Skin epidermis (tissue), 12 donors: Measurements from ENCODE around the gene ELMO1.

Experiments
- H3K27ac ChIP-seq, 21 experiments: fragments of 200-600 bp; sonication (generic) in 11 of 21; one replicate each; pipeline ENCODE4 v1.5.0; 2020; ENCODE audit warnings: mild to moderate bottlenecking in 3 of 21, inconsistent platforms in 2 of 21, moderate library complexity in 2 of 21
- H3K4me3 ChIP-seq, 7 experiments: fragments of 200-600 bp; sonication (generic) in 2 of 7; one replicate each; pipeline ENCODE4 v1.5.0; 2020; ENCODE audit warnings: inconsistent platforms in 2 of 7, mild to moderate bottlenecking in 2 of 7, moderate library complexity in 1 of 7

The ELMO1 gene

DNA sequence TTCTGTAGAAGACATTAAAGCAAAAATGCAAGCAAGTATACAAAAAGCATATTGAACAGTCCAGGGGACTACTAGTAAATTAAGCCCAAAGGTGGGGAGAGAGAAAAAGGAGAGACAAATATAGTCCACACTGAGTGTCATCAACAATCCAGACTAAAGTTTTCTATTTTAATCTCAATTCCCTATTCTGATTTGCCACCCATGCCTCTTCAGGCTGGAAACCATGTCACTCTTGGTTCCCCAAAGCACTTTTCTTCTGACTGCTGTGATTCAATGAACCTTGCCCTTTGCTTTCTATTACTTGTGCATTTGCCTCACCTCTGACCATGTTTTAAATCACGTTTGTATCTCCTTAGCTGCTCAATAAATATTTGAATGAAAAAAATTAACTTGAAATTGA lies 629.0 kb downstream of the ELMO1 start:
- Histone ChIP-seq H3K27ac (no peak overlapping the region), H3K4me3 (no peak overlapping the region)

GRCh38 chr7:36814311-36814710 lies 634.4 kb downstream of the ELMO1 start:
- Histone ChIP-seq H3K4me3 (no peak overlapping the region), H3K27ac (no peak overlapping the region)

- Histone ChIP-seq H3K27ac (no peak overlapping the region), H3K4me3 (no peak overlapping the region)
These were observed 636.9 kb downstream of the ELMO1 start for GRCh38 chr7:36811807-36812206.

DNA sequence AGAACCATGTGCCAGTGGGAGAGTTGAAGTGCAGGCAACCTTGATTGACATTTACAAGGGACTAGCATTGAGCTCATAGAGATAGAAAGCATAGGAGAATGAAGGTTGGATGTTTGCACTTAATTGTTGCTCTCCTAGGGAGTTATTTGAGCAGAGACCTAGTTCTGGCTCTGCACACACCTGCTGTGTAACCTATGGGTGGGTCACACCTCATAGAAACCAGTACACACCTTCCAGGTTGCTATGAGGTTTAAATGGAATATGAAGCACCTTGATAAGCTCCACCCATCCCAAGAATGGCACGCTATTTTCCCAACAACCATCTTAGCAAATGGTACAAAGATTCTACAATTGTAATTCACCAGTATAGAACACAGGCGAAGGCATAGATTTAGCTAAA lies 638.2 kb downstream of the ELMO1 start:
- Histone ChIP-seq H3K4me3 (no peak overlapping the region), H3K27ac (no peak overlapping the region)

GRCh38 chr7:36810032-36810431 lies 638.6 kb downstream of the ELMO1 start:
- H3K27ac ChIP-seq, result no peak overlapping the region
- H3K4me3 ChIP-seq, result no peak overlapping the region

- H3K27ac ChIP-seq, result no peak overlapping the region
- H3K4me3 ChIP-seq, result no peak overlapping the region
These were observed 639.2 kb downstream of the ELMO1 start for GRCh38 chr7:36809510-36809909.

GRCh38 chr7:36809086-36809485 lies 639.6 kb downstream of the ELMO1 start:
- no peak overlapping the region for H3K4me3 ChIP-seq

GRCh38 chr7:36806891-36807290 lies 641.8 kb downstream of the ELMO1 start:
- no peak overlapping the region for H3K4me3 ChIP-seq
- H3K27ac ChIP-seq, result no peak overlapping the region

More at GRCh38 chr7:36809086-36809485, 639.6 kb downstream of the ELMO1 start:
- no peak overlapping the region for H3K27ac ChIP-seq
